C1 segment of cervical spinal cord (tissue), 14 donors: ENCODE data around the gene KHDC1.
"Not testable (repeated sequence)": the region's sequence is repeated elsewhere in the genome, so short reads cannot be mapped to it uniquely, and the experiment has no call there.

Source experiments
- DNase-seq, 14 donors: peaks; one replicate each; lab custom pipeline; 2025; lab: John Stamatoyannopoulos, UW

Gene KHDC1

DNA sequence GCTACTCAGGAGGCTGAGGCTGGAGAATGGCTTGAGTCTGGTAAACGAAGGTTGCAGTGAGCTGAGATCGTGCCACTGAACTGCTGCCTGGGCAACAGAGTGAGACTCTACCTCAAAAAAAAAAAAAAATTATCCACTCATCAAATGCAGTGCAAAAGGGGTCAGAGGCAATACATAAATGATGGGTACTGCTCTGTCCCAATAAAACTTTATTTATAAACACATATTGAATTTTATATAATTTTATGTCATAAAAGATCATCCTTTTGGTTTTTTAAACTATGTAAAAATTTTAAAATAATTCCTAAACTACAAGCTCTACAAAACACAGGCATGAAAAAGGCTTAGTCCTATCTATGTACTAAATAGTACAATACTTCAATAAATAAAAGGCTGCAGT is 10.3 kb downstream of the KHDC1 start:
- no peak for DNase-seq

DNA sequence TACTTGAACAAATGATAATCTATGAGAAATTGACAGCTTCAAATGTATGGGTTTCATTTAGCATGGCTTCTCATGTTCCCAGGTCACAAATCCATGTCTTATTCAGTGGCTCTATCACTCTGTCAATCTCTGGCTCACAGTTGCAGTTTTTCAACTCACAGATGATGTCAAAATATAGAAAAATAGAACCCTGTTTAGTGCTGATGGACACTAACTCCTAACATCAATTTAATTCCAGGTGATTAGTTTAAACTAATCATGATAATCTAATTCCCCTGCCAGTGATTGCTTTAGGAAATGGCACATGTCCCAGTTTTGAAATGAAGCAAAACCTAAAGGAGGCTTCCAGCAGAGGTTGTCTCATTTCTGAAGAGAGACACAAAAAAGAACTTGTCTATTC is 13.0 kb downstream of the KHDC1 start:
- no peak for DNase-seq

- no peak for DNase-seq
Observed at GRCh38 chr6:73248192-73248903, 14.6 kb downstream of the KHDC1 start.

- DNase-seq = no peak
Observed at GRCh38 chr6:73242001-73242400, 21.0 kb downstream of the KHDC1 start.

DNA sequence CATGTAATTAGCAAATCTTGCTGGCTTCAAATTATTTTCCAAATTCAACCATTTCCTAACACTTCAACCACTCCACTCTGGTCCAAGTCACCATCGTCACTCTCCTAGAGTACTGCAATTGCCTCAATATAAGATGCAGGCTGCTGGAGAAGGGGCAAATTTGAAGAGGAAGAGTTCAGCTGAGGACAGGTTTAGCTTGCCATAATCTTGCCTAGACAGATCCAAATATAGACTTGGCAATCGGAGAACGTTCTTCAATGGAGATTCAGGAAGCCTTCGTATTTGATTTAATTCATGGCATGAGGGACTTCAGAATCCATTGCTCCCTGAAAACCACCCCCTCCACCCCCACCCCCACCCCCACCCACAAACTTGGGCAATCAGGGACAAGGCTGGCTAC is 22.3 kb downstream of the KHDC1 start:
- no peak for DNase-seq

GRCh38 chr6:73236144-73236750 is 26.7 kb downstream of the KHDC1 start:
- DNase-seq = no peak

DNA sequence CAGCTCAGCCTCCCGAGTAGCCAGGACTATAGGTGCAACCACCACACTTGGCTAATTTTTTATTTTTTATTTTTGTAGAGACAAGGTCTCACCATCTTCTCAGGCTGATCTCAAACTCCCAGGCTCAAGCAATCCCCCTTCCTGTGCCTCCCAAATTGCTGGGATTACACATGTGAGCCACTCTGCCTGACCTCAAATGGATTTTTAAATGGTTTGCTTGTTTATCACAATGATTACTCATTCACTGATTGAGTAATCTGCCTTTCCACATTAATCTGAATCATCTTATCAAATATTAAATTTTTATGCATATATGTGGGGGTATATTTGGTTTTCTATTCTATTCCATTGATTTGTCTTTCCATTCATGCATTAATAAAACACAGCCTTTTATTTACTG is 28.3 kb downstream of the KHDC1 start:
- no peak for DNase-seq

- DNase-seq = peak in 1 of 14 donors; percentile 3
Observed at GRCh38 chr6:73233971-73234370, 29.0 kb downstream of the KHDC1 start.

DNA sequence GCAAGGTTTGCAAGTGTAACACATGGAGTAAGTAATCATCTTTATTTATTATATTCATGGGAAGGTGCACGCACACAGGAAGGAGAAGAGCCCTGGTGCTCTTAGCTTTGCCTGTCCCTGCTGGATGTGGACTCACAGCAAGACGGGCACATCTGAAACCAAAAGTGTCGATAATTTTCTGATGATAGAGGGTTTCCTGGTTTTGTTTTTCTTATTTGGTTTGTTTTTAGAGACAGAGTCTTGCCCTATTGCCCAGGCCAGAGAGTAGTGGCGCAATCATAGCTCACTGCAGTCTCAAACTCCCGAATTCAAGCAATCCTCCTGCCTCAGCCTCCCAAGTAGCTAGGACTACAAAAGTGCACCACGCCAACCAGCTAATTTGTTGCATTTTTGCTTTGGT is 29.9 kb downstream of the KHDC1 start:
- no peak for DNase-seq

DNA sequence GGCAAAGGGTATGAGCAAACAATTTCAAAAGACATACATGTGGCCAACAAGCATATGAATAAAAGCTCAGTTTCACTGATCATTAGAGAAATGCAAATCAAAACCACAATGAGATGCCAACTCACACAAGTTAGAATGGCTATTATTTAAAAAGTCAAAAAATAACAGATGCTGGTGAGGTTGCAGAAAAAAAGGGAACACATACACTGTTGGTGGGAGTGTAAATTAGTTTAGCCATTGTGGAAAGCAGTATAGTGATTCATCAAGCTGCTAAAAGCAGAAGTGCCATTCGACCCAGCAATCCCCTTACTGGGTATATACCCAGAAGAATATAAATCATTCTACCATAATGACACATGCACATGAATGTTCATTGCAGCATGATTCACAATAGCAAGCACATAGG is 31.0 kb downstream of the KHDC1 start:
- DNase-seq = no peak

GRCh38 chr6:73227606-73228255 is 35.3 kb downstream of the KHDC1 start:
- DNase-seq = no peak

DNA sequence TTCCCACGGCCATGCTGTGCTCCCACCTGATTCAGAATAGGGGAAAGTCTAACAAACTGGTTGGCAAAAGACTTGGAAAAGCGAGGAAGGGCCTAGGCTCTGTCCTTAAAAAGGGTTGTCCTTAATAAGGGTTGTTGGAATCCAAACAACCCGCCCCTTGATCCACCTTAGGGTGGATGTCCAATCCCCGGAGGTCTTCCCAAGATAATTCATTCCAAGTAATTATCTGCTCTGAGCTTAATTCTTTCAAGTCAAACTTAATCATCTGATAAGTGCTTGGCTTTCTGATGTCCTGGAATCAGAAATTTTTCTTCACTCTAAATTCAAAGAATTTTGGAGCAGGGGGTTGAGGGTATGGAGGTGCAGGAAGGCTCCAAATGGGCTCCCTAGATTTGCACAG is 37.6 kb downstream of the KHDC1 start, which contains the start of gene KHDC1L:
Gene KHDC1L (minus strand): TSS at position 101 of the 400 bp plus-strand sequence. CDS start 88 bp downstream, at position 13.
- no peak for DNase-seq

GRCh38 chr6:73216859-73217258 is 46.1 kb downstream of the KHDC1 start:
- no peak for DNase-seq

GRCh38 chr6:73209117-73209516 is 53.9 kb downstream of the KHDC1 start:
- no peak for DNase-seq

DNA sequence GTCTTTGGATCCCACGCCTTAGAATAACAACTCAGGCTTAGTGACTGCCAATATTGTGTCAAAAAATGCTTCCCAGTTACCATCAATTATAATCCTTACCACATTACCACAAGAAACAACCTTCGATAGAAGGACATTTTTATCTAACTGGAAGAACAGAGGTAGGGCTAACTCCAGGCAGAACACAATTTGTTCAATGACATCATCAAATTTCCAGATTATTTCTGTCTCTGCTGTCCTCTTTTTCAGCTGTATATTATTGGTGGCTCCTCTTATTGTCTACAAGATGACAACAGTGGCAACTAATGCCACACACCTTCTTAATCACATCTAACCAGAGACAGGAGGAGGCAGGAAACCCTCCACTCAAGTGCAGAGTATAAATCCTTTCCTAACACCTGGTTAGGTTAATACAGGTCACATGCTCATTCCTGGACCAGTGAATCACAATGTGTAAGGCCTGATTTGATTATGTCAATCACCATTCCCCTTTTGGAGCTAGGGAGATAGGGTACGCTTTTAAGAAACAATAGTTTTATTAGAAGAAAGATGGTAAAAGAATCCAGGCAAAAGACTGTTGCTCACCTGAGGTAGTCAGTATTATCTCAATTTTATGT is 55.7 kb downstream of the KHDC1 start:
- DNase-seq = no peak

DNA sequence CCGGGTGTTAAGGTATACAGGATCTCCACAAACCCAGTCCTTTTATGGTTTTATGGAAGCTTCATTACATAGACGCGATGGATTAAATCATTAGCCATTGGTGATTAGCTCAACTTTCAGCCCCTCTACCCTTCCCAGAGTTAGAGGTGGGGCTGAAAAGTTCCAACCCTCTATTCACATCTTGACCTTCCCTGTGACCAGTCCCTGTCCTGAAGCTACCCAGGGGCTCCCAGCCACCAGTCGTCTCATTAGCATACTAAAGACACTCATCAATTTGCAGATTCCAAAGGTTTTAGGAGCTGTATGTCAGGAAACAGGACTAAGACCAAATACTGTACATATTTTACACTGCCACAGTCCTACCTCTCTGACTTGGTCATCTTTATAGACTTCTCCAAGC is 58.7 kb downstream of the KHDC1 start:
- no peak for DNase-seq

GRCh38 chr6:73203098-73203497 is 59.9 kb downstream of the KHDC1 start:
- DNase-seq = no peak

GRCh38 chr6:73200735-73201134 is 62.3 kb downstream of the KHDC1 start:
- DNase-seq = no peak

GRCh38 chr6:73200247-73200646 is 62.7 kb downstream of the KHDC1 start:
- no peak for DNase-seq

- DNase-seq = no peak
Observed at GRCh38 chr6:73194744-73195143, 68.3 kb downstream of the KHDC1 start.

DNA sequence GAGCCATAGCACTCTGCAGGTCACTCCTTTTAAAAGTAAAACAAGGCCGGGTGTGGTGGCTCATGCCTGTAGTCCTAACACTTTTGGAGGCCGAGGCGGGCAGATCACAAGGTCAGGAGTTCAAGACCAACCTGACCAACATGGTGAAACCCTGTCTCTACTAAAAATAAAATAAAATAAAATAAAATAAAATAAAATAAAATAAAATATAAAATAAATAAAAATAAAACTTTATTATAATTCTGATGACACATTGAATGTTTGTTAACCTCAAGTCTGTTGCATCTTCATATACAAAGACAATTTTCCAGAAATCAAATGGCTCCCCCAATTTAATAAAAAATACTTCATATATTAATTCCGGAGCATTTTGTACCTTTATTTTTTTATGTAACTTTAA is 69.7 kb downstream of the KHDC1 start:
- not testable (repeated sequence) for DNase-seq
